Ascending aorta (tissue), 2 donors: Measurements from ENCODE around the gene ATIC. TPM values are rescaled to one million over a fixed set of nuclear protein-coding genes. Genes with fewer than 3 reads are reported as not detected.

Experiments used
- DNase-seq, 2 donors: peaks; one replicate each; pipeline ENCODE4 v3.0.0-alpha.2; 2019; ENCODE audit warnings: low spot score in 2 of 2
- H3K27ac ChIP-seq, 2 donors: fragments of 200-600 bp; sonication (generic); one replicate each; pipeline ENCODE4 v1.5.1; 2016 to 2017; ENCODE audit warnings: mild to moderate bottlenecking in 1 of 2
- H3K27me3 ChIP-seq: fragments of 200-600 bp; sonication (generic); one replicate; pipeline ENCODE4 v1.5.1; 2017
- H3K36me3 ChIP-seq, 2 donors: fragments of 200-600 bp; sonication (generic); one replicate each; pipeline ENCODE4 v1.5.1; 2016
- H3K4me1 ChIP-seq, 2 donors: fragments of 200-600 bp; sonication (generic); one replicate each; pipeline ENCODE4 v1.5.1; 2016 to 2017; ENCODE audit warnings: mild to moderate bottlenecking in 1 of 2
- H3K4me3 ChIP-seq, 2 donors: fragments of 200-600 bp; sonication (generic); one replicate each; pipeline ENCODE4 v1.5.1; 2016 to 2017; ENCODE audit warnings: mild to moderate bottlenecking in 1 of 2
- H3K9me3 ChIP-seq, 2 donors: fragments of 200-600 bp; sonication (generic); one replicate each; pipeline ENCODE4 v1.5.1; 2016
- CTCF ChIP-seq, 3 experiments: fragments of 200-600 bp in 2 of 3; fragments of 450-650 bp in 1 of 3; sonication (generic) in 2 of 3; IDR thresholded peaks; one replicate each; pipeline ENCODE4 v1.5.1; 2016 to 2019; ENCODE audit warnings: antibody characterized with exemption in 3 of 3, mild to moderate bottlenecking in 1 of 3, moderate library complexity in 1 of 3
- intact Hi-C: fragments of 100-400 bp; cut with DNase I; formaldehyde crosslinking; loops from one replicate; pipeline ENCODE4 v1.15.1; 2023
- total RNA-seq: library from RNA; depleted of rRNA; stranded (reverse); fragments of >200 nt; gene quantifications from one replicate; pipeline ENCODE4 v1.1.0, GENCODE V29; 2016

Gene ATIC
- total RNA-seq, 1 donor from 2014 or later = 8.9 TPM

DNA sequence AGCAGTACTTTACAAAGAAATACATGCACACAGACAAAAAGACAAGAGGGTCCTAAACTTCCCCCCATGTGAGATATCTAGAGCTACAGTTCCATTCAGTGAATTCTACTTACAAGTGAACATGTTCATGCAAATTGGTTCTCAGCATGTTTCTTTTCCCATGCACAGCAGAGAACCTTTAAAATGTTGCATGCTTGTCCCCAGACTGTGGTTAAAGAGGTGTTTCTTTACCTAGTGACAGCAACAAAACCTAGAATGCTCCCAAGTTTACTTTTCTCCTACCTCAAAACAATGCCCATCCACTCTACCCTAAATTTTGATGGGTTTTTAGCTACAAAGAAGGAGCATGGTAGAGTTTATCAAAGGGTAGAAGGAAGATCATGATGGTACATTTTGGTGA is 80.3 kb downstream of the ATIC start:
- Histone ChIP-seq H3K27ac (no peak overlapping the region), H3K27me3 (no peaks in the 10 kb centered on the region), H3K4me3 (no peak overlapping the region), H3K4me1 (peaks cover 0 to 2% of the 10 kb centered on the region in 2 donors), H3K9me3 (no peaks in the 10 kb centered on the region), H3K36me3 (peaks cover 78 to 98% of the 10 kb centered on the region in 2 donors)
- intact Hi-C loops = no loop called here
- no peak for DNase-seq
- TF ChIP-seq CTCF (IDR thresholded peaks at IDR 0.05) = no peak

GRCh38 chr2:215392687-215393270 is 80.9 kb downstream of the ATIC start:
- Histone ChIP-seq H3K9me3 (no peaks in the 10 kb centered on the region), H3K27ac (peak overlapping the region in 1 of 2 donors; percentile 9), H3K4me3 (no peak overlapping the region), H3K4me1 (peaks cover 0 to 5% of the 10 kb centered on the region in 2 donors), H3K27me3 (no peaks in the 10 kb centered on the region), H3K36me3 (peaks cover 80 to 98% of the 10 kb centered on the region in 2 donors)
- no peak for DNase-seq
- TF ChIP-seq CTCF (IDR thresholded peaks at IDR 0.05) = no peak
- intact Hi-C loops = no loop called here

GRCh38 chr2:215394102-215394805 is 82.4 kb downstream of the ATIC start:
- intact Hi-C loops = no loop called here
- Histone ChIP-seq H3K36me3 (peaks cover 82 to 98% of the 10 kb centered on the region in 2 donors), H3K9me3 (no peaks in the 10 kb centered on the region), H3K4me1 (peaks cover 0 to 15% of the 10 kb centered on the region in 2 donors), H3K27ac (no peak overlapping the region), H3K4me3 (no peak overlapping the region), H3K27me3 (no peaks in the 10 kb centered on the region)
- DNase-seq = no peak
- no peak for TF ChIP-seq CTCF (IDR thresholded peaks at IDR 0.05)

- no peak for DNase-seq
- H3K4me1 ChIP-seq = peaks cover 0 to 17% of the 10 kb centered on the region in 2 donors
- H3K27me3 ChIP-seq = no peaks in the 10 kb centered on the region
- H3K27ac ChIP-seq = peak overlapping the region in 1 of 2 donors; percentile 17
- peaks cover 75 to 94% of the 10 kb centered on the region in 2 donors for H3K36me3 ChIP-seq
- TF ChIP-seq CTCF (IDR thresholded peaks at IDR 0.05) = no peak
- no peak overlapping the region for H3K4me3 ChIP-seq
- intact Hi-C loops = no loop called here
- H3K9me3 ChIP-seq = no peaks in the 10 kb centered on the region
Measured at GRCh38 chr2:215395687-215396460, 84.0 kb downstream of the ATIC start.

DNA sequence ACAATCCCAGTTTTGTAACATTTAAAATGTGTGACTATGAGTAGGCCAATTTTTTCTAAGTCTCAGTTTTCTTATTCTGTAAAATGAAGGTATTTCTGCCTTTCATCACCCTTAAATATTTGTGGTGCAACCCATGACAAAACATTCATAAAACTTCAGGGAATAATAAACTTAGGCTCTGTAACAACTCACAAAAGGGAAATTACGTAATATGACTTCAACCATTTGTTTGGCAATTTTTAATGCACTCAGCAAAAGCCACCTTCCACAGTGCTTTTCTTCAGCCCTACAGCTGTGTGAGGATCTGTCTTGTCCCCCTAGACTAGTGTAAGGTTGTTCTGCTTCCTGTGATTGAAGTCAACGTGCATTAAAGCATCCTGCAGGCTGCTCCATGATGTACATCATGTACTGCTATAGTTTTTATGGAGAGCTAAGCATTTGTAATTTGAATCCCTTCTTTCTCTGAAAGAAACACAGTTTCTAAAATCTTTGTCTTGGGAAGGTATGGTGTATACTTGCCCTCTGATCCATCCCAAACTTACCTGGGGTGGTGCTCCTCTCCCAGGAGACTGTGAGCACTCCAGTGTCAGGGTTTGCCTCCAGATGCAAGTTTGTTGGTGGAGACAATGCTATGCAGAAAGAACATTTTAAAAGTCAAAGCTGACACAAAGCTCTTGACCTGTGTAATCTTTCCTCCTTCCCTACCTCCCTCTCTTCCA is 84.9 kb downstream of the ATIC start:
- no peaks in the 10 kb centered on the region for H3K27me3 ChIP-seq
- no peak for DNase-seq
- H3K36me3 ChIP-seq = peaks cover 68 to 90% of the 10 kb centered on the region in 2 donors
- H3K27ac ChIP-seq = peak overlapping the region in 1 of 2 donors; percentile 50
- H3K4me1 ChIP-seq = peaks cover 0 to 17% of the 10 kb centered on the region in 2 donors
- intact Hi-C loops = no loop called here
- no peaks in the 10 kb centered on the region for H3K9me3 ChIP-seq
- no peak overlapping the region for H3K4me3 ChIP-seq
- no peak for TF ChIP-seq CTCF (IDR thresholded peaks at IDR 0.05)
